HG03469 (cell line): Measurements from ENCODE around the gene ANKRD11.

Source experiments
- ATAC-seq: cut with Tn5 transposase; IDR thresholded peaks from one replicate; pipeline ENCODE4 v1.9.1; 2021; ENCODE audit warnings: mild to moderate bottlenecking, moderate library complexity, moderate number of reproducible peaks; ENCODE audit not compliant: unreplicated experiment

ANKRD11 gene

GRCh38 chr16:89490439-89491237 lies at the start of gene ANKRD11:
Gene ANKRD11 (minus strand): TSS chr16:89490561. CDS start chr16:89317019, 173,542 bp downstream.
- peak; percentile 68 for ATAC-seq

GRCh38 chr16:89538286-89538685 lies 47.9 kb upstream of the ANKRD11 start:
- ATAC-seq = no peak

- no peak for ATAC-seq
Measured at GRCh38 chr16:89537549-89537925, 47.2 kb upstream of the ANKRD11 start.

GRCh38 chr16:89536886-89537548 lies 46.7 kb upstream of the ANKRD11 start:
- no peak for ATAC-seq

DNA sequence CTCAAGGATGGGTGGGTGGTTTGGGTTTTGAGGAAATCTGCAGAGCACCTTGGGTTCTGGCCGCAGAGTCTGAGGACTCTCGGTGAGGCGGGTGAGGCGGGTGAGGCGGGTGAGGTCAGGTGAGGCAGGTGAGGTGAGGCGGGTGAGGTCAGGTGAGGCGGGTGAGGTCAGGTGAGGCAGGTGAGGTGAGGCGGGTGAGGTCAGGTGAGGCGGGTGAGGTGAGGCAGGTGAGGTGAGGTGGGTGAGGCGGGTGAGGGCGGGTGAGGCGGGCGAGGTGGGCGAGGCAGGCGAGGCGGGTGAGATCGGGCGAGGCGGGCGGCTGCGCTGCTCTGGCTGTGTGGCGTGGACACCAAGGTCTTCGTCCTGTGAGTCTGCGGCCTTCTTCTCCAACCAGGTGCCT lies 46.0 kb upstream of the ANKRD11 start:
- no peak for ATAC-seq

DNA sequence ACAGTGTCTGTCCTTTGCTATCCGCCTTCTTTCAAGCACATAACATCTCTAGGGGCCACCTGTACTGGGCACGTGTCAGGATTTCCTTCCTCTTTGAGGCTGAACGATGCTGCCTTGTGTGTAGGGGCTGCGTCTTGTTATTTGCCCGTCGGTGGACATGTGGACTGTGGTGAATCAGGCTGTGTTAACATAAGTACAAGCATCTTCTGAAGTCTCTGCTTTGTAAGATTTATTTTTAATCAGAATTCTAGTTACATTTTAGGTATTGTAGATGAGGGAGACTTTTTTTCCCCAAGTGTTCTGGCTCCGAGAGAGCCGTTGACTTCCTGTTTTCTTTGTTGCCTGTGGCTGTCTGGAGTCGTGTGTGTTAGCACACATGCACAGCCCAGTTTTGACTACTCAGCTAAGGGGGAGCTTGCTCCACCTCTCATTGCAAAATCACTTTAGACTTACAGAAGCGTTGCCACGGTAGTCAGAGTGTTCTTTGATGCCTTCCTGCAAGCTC lies 43.9 kb upstream of the ANKRD11 start:
- no peak for ATAC-seq

DNA sequence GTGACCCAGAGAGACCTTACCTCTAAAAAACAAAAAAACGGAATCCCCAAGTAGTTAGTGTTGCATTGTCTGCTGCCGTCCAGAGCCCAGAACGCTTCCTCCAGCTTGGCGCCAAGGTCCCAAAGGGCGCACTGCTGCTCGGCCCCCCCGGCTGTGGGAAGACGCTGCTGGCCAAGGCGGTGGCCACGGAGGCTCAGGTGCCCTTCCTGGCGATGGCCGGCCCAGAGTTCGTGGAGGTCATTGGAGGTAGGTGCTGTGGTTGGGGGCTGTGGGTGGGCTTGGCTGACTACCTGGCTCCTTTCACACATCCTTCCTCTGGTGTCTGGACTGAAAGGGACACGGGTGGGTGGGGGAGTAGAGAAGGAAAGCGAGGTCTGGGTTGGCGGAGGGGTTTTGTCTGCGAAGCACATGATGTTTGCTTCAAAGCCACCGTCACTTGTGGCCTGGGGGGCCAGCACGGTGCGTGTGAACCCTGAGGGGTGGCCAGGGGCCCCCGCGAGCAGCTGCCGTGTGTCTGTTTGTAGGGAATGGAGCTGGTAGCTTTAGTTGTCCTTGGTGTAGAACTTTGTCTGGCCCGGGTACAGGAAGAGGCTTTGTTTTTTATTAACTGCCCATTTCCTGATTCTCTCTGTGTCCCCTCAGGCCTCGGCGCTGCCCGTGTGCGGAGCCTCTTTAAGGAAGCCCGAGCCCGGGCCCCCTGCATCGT lies 41.6 kb upstream of the ANKRD11 start:
- no peak for ATAC-seq

DNA sequence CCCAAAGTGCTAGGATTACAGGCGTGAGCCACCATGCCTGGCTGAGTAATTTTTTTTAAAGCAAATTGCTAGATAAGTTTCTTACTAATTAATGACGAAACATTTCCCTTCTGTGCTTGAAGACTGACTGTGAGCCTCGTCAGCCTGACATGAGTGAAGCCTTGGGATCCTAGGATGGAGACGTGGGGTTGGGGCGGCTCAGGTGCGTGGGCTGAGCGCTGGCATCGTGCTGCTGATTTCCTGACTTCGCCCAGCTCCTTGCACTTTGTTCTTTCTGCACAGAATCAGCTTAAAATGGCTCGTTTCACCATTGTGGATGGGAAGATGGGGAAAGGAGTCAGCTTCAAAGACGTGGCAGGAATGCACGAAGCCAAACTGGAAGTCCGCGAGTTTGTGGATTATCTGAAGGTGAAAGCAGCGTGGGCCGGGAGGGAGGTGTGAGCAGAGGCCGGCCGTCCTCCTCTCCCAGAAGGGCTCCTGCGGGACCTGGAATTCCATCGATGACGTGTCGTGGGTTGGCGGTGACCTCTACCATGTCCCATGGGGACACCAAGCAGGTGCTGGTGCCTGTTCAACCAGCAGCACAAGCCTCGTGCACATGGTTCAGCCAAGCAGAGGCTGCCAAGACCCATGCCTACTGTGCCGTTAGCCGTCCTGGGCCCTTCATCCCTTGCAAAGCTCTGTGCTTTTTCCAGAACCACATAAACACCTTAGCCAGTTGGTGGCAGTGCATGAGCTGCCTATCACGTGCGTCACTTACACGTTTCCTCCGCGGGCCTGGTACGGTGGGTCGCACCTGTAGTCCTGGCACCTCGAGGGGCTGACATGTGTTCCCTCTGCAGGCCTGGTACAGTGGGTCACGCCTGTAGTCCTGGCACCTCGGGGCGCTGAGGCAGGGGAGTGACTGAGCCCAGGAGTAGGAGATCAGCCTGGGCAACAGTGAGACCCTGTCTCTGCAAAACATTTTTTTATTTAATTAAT lies 40.3 kb upstream of the ANKRD11 start:
- no peak for ATAC-seq

DNA sequence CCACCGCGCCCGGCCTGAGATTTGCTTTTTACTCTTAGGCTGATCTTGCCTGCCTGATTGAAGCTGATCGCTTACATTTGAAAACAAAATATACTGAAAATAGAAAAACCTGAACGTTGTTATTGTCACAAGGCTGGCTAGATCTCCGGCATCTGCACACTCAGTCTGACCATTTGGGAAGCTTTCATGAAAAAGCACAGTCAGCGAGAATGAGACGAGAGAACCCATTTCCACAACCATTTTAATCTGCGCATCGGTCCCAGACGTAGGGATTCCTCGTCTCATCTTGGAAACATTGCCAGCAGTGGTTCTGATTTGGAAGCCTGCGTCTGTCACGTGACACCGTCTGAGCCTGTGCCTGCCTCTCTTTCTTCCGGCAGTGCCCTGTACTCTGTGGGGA lies 38.7 kb upstream of the ANKRD11 start:
- ATAC-seq = no peak

DNA sequence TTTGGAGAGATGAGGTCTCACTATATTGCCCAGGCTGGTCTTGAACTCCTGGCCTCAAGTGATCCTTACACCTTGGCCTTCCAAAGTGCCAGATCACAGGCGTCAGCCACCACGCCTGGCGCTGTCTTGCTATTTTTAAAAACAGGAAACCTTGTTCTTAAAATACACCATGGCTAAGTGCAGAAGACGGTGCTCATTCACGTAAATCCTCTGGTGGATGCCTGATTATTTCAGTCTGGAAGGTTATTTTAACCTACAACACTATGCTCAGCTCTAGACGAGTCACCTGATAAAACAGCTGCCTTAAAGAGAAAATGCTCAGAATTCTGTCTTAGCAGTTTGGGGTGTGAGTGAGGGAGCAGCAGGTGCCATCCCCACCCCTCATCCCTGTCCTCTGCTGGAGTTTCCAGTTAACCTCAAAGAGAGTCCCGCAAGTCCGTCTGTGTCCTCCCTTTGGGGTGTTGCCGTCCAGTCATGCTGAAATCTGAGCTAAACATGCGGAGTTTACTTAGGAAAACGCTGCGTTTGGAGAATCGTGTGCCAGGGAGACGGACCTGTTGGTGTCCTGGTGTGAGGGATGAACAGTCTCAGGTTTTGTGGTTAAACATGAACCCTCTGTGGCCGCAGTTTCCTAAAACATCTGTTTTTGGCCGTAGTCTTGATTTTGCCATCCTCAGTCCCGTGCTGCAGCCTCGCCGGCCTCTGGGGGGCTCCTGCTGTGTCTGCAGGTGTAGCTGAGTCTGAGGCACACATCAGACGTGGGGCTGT lies 35.0 kb upstream of the ANKRD11 start:
- ATAC-seq = no peak

- ATAC-seq = no peak
Measured at GRCh38 chr16:89523680-89524344, 33.5 kb upstream of the ANKRD11 start.

DNA sequence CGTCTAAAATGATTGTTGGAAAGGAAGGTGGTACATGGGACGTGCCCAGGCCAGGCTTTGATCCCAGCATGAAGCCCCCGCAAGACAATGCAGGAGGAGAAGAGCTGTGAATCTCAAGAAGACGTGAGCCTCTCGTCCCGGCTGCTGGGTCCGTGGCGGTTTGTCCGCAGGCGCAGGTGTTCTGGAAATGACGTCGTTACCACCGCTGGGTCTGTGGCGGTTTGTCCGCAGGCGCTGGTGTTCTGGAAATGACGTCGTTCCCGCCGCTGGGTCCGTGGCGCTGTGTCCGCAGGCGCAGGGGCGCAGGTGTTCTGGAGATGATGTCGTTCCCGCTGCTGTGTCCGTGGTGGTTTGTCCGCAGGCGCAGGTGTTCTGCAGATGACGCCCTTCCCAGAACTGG lies 31.9 kb upstream of the ANKRD11 start:
- no peak for ATAC-seq

GRCh38 chr16:89519881-89520280 lies 29.5 kb upstream of the ANKRD11 start:
- ATAC-seq = no peak

GRCh38 chr16:89517128-89517527 lies 26.8 kb upstream of the ANKRD11 start:
- ATAC-seq = no peak

- no peak for ATAC-seq
Measured at GRCh38 chr16:89512453-89512852, 22.1 kb upstream of the ANKRD11 start.

- no peak for ATAC-seq
Measured at GRCh38 chr16:89511374-89511773, 21.0 kb upstream of the ANKRD11 start.

- ATAC-seq = no peak
Measured at GRCh38 chr16:89510526-89510925, 20.2 kb upstream of the ANKRD11 start.

- peak; percentile 56 for ATAC-seq
Measured at GRCh38 chr16:89507834-89508590, 17.7 kb upstream of the ANKRD11 start, which contains the start of gene SPG7. Gene SPG7 (plus strand): TSS chr16:89508403. CDS start chr16:89508418, 15 bp downstream.
